CD14-positive monocyte (primary cell): Measurements from ENCODE around the gene MBTD1. TPM values are rescaled to one million over a fixed set of nuclear protein-coding genes. Genes with fewer than 3 reads are reported as not detected.

ENCODE experiments used
- DNase-seq, 3 donors: peaks; one replicate each; pipeline ENCODE4 v3.0.0-alpha.2; 2011 to 2022
- H2AFZ ChIP-seq: 2 replicates; pipeline ENCODE4 v1.6.0; 2012; ENCODE audit warnings: mild to moderate bottlenecking, low read depth, low read length, inconsistent platforms; ENCODE audit not compliant: insufficient read depth, poor library complexity, severe bottlenecking
- H3K27ac ChIP-seq, 2 donors: 1 replicate in 1 of 2; 2 replicates in 1 of 2; pipeline ENCODE4 v1.5.1; 2012 to 2013; ENCODE audit warnings: low read length in 2 of 2, control low read depth in 1 of 2, inconsistent platforms in 1 of 2, low read depth in 1 of 2, mild to moderate bottlenecking in 1 of 2
- H3K27me3 ChIP-seq, 2 donors: one replicate each; pipeline versions ENCODE4 v1.6.0 to v1.6.1; 2011 to 2013; ENCODE audit warnings: low read length in 2 of 2; ENCODE audit not compliant: control insufficient read depth in 2 of 2, insufficient read depth in 2 of 2
- H3K36me3 ChIP-seq, 2 donors: replicated peaks in 1 of 2; 1 replicate in 1 of 2; 2 replicates in 1 of 2; pipeline versions ENCODE4 v1.5.1 to v1.6.1; 2012 to 2013; ENCODE audit warnings: low read length in 2 of 2, control low read depth in 1 of 2, inconsistent platforms in 1 of 2, mild to moderate bottlenecking in 1 of 2; ENCODE audit not compliant: insufficient read depth in 2 of 2, control insufficient read depth in 1 of 2
- H3K4me1 ChIP-seq, 2 donors: 1 replicate in 1 of 2; 2 replicates in 1 of 2; pipeline versions ENCODE4 v1.5.1 to v1.6.1; 2012 to 2013; ENCODE audit warnings: low read length in 2 of 2, control low read depth in 1 of 2, inconsistent platforms in 1 of 2, mild to moderate bottlenecking in 1 of 2, moderate library complexity in 1 of 2; ENCODE audit not compliant: insufficient read depth in 2 of 2, control insufficient read depth in 1 of 2
- H3K4me2 ChIP-seq: replicated peaks from 2 replicates; pipeline ENCODE3; 2012; ENCODE audit warnings: low read length, moderate library complexity, mild to moderate bottlenecking; ENCODE audit not compliant: poor library complexity, severe bottlenecking; ENCODE audit errors: extremely low read depth
- H3K4me3 ChIP-seq, 3 experiments: fragments of 200-600 bp in 1 of 3; sonication (generic) in 1 of 3; replicated peaks in 1 of 3; 1 replicate in 2 of 3; 2 replicates in 1 of 3; pipeline ENCODE4 v1.5.1; 2011 to 2013; ENCODE audit warnings: low read length in 3 of 3, mild to moderate bottlenecking in 3 of 3, control low read depth in 2 of 3, low read depth in 2 of 3, inconsistent platforms in 1 of 3, moderate library complexity in 1 of 3
- H3K79me2 ChIP-seq: 2 replicates; pipeline ENCODE4 v1.6.0; 2012; ENCODE audit warnings: mild to moderate bottlenecking, control low read depth, inconsistent platforms, low read length, moderate library complexity; ENCODE audit not compliant: insufficient read depth
- H3K9ac ChIP-seq: 2 replicates; pipeline ENCODE4 v1.6.0; 2017; ENCODE audit warnings: low read length, mild to moderate bottlenecking; ENCODE audit not compliant: insufficient read depth, poor library complexity, severe bottlenecking
- H3K9me3 ChIP-seq, 2 donors: replicated peaks in 1 of 2; 1 replicate in 1 of 2; 2 replicates in 1 of 2; pipeline versions ENCODE4 v1.5.1 to v1.6.1; 2012 to 2013; ENCODE audit warnings: low read length in 2 of 2, control low read depth in 1 of 2; ENCODE audit not compliant: control insufficient read depth in 1 of 2, insufficient read depth in 1 of 2
- H4K20me1 ChIP-seq: 2 replicates; pipeline ENCODE4 v1.6.0; 2012; ENCODE audit warnings: mild to moderate bottlenecking, low read length, control low read depth, moderate library complexity; ENCODE audit not compliant: insufficient read depth
- H3K27ac Mint-ChIP-seq, 7 donors: one replicate each; pipeline ENCODE4 v1.8.0; 2020; ENCODE audit warnings: mild to moderate bottlenecking in 7 of 7, mixed read lengths in 7 of 7, moderate library complexity in 6 of 7, inconsistent platforms in 2 of 7
- H3K27me3 Mint-ChIP-seq, 3 donors: one replicate each; pipeline ENCODE4 v1.8.0; 2021 to 2022; ENCODE audit warnings: low read depth in 3 of 3, mild to moderate bottlenecking in 3 of 3, mixed read lengths in 3 of 3, moderate library complexity in 3 of 3, inconsistent platforms in 1 of 3
- H3K36me3 Mint-ChIP-seq, 2 donors: one replicate each; pipeline ENCODE4 v1.8.0; 2020; ENCODE audit warnings: mixed read lengths in 2 of 2, inconsistent platforms in 1 of 2, mild to moderate bottlenecking in 1 of 2
- H3K4me1 Mint-ChIP-seq: one replicate; pipeline ENCODE4 v1.8.0; 2020; ENCODE audit warnings: mild to moderate bottlenecking, mixed read lengths
- H3K4me3 Mint-ChIP-seq, 2 donors: one replicate each; pipeline ENCODE4 v1.8.0; 2020; ENCODE audit warnings: mild to moderate bottlenecking in 2 of 2, mixed read lengths in 2 of 2, moderate library complexity in 1 of 2
- H3K9me3 Mint-ChIP-seq, 7 donors: one replicate each; pipeline ENCODE4 v1.8.0; 2020 to 2022; ENCODE audit warnings: mixed read lengths in 7 of 7, mild to moderate bottlenecking in 6 of 7, moderate library complexity in 6 of 7, inconsistent platforms in 2 of 7
- CTCF ChIP-seq: fragments of 200-600 bp; IDR thresholded peaks from one replicate; pipeline ENCODE4 v1.8.0; 2022; ENCODE audit warnings: antibody characterized with exemption, mild to moderate bottlenecking
- WGBS: methylation state at CpG from one replicate; pipeline ENCODE4 v1.1.5; 2013; ENCODE audit warnings: missing lambda C conversion rate; ENCODE audit not compliant: insufficient coverage; 5-methylcytosine and 5-hydroxymethylcytosine counted together
- intact Hi-C, 2 donors: fragments of 100-400 bp; cut with micrococcal nuclease; formaldehyde crosslinking; loops; one replicate each; pipeline versions ENCODE4 v1.15.0 to v1.15.1; 2023
- polyA plus RNA-seq, 3 donors: library from polyadenylated mRNA; depleted of rRNA in 1 of 3; unstranded in 2 of 3; stranded (reverse) in 1 of 3; fragments of 300-500 nt in 2 of 3; fragments of >200 nt in 1 of 3; fragmentation: Illumina TruSeq in 2 of 3; gene quantifications; 1 replicate in 2 of 3; 2 replicates in 1 of 3; pipeline ENCODE4 v1.2.3, GENCODE V29; 2012 to 2021

MBTD1 gene
- polyA plus RNA-seq, 3 donors, result 5.9 to 11.3 (median 10.0) TPM

- H3K36me3 ChIP-seq, result peaks cover 79 to 87% of the 10 kb centered on the region in 2 donors
- TF ChIP-seq CTCF, result no peak
- DNase-seq, result no peak
- no peaks in the 10 kb centered on the region for H3K9me3 ChIP-seq
- no peak overlapping the region for H3K27ac ChIP-seq
- H3K27me3 ChIP-seq, result no peaks in the 10 kb centered on the region
- H4K20me1 ChIP-seq, result no peaks in the 10 kb centered on the region
- no peaks in the 10 kb centered on the region for H3K79me2 ChIP-seq
- H3K4me2 ChIP-seq, result no peak overlapping the region
- Mint-ChIP-seq H3K36me3 (peaks cover 55 to 81% of the 10 kb centered on the region in 2 donors), H3K9me3 (peaks cover 0 to 3% (median 0%) of the 10 kb centered on the region in 7 donors), H3K27me3 (no peaks in the 10 kb centered on the region), H3K4me3 (no peak overlapping the region), H3K4me1 (no peaks in the 10 kb centered on the region), H3K27ac (no peak overlapping the region)
- H3K4me3 ChIP-seq, result no peak overlapping the region
- H2AFZ ChIP-seq, result no peak overlapping the region
- no CpG with 5 or more reads among the region's 6 CpGs for WGBS
- H3K4me1 ChIP-seq, result no peaks in the 10 kb centered on the region
- intact Hi-C loops, result no loop called here
- no peak overlapping the region for H3K9ac ChIP-seq
Observed at GRCh38 chr17:51200295-51200694, 59.6 kb downstream of the MBTD1 start.

- Histone ChIP-seq H3K4me3 (no peak overlapping the region), H3K36me3 (peaks cover 83 to 89% of the 10 kb centered on the region in 2 donors), H3K27ac (no peak overlapping the region), H3K4me1 (no peaks in the 10 kb centered on the region), H4K20me1 (no peaks in the 10 kb centered on the region), H3K9me3 (no peaks in the 10 kb centered on the region), H3K4me2 (no peak overlapping the region), H2AFZ (no peak overlapping the region), H3K27me3 (no peaks in the 10 kb centered on the region), H3K79me2 (no peaks in the 10 kb centered on the region), H3K9ac (no peak overlapping the region)
- Mint-ChIP-seq H3K36me3 (peaks cover 56 to 84% of the 10 kb centered on the region in 2 donors), H3K9me3 (peaks cover 0 to 3% (median 0%) of the 10 kb centered on the region in 7 donors), H3K27ac (no peak overlapping the region), H3K4me1 (no peaks in the 10 kb centered on the region), H3K4me3 (no peak overlapping the region), H3K27me3 (no peaks in the 10 kb centered on the region)
- intact Hi-C loops, result no loop called here
- WGBS, result 100% methylated on average over 2 of the region's 4 CpGs
- no peak for DNase-seq
- TF ChIP-seq CTCF, result no peak
Observed at GRCh38 chr17:51197754-51198153, 62.1 kb downstream of the MBTD1 start.
